MM.1S (cell line): ENCODE measurements around the gene UBE2D1.

Experiments used
- DNase-seq: peaks from one replicate; pipeline ENCODE4 v3.0.0-alpha.2; 2015
- H2AFZ ChIP-seq: fragments of 300-600 bp; sonication (generic); 2 replicates; pipeline ENCODE4 v1.6.0; 2016; ENCODE audit warnings: antibody characterized with exemption, low read length
- H3F3A ChIP-seq: fragments of 300-600 bp; sonication (generic); 2 replicates; pipeline ENCODE4 v1.6.1; 2016; ENCODE audit warnings: mild to moderate bottlenecking, antibody characterized with exemption, low read length, moderate library complexity, mixed read lengths; ENCODE audit not compliant: insufficient read depth
- H3K27ac ChIP-seq: fragments of 300-600 bp; sonication (generic); 2 replicates; pipeline ENCODE4 v1.5.1; 2016; ENCODE audit warnings: mild to moderate bottlenecking, low read length
- H3K27me3 ChIP-seq: fragments of 300-600 bp; sonication (generic); replicated peaks from 2 replicates; pipeline ENCODE4 v1.6.0; 2016; ENCODE audit warnings: low read length; ENCODE audit not compliant: insufficient read depth
- H3K36me3 ChIP-seq: fragments of 300-600 bp; sonication (generic); replicated peaks from 2 replicates; pipeline ENCODE4 v1.6.1; 2016; ENCODE audit warnings: mild to moderate bottlenecking, low read length, mixed read lengths; ENCODE audit not compliant: insufficient read depth
- H3K4me1 ChIP-seq: fragments of 300-600 bp; sonication (generic); 2 replicates; pipeline ENCODE4 v1.6.1; 2016; ENCODE audit warnings: low read length, mixed read lengths
- H3K4me2 ChIP-seq: fragments of 300-600 bp; sonication (generic); 2 replicates; pipeline ENCODE4 v1.6.0; 2016; ENCODE audit warnings: low read depth, low read length
- H3K4me3 ChIP-seq: fragments of 300-600 bp; sonication (generic); 2 replicates; pipeline ENCODE4 v1.5.1; 2016; ENCODE audit warnings: low read length, mixed read lengths
- H3K79me2 ChIP-seq: fragments of 300-600 bp; sonication (generic); 2 replicates; pipeline ENCODE4 v1.6.1; 2016; ENCODE audit warnings: mixed run types, low read length, mixed read lengths
- H3K9ac ChIP-seq: fragments of 300-600 bp; sonication (generic); 2 replicates; pipeline ENCODE4 v1.6.1; 2016; ENCODE audit warnings: low read length, mixed read lengths
- H3K9me2 ChIP-seq: fragments of 300-600 bp; sonication (generic); replicated peaks from 2 replicates; pipeline ENCODE4 v1.6.1; 2016; ENCODE audit warnings: mild to moderate bottlenecking, low read length, mixed read lengths; ENCODE audit not compliant: insufficient read depth
- H3K9me3 ChIP-seq: fragments of 300-600 bp; sonication (generic); replicated peaks from 2 replicates; pipeline ENCODE4 v1.6.1; 2016; ENCODE audit warnings: mild to moderate bottlenecking, low read length, mixed read lengths; ENCODE audit not compliant: insufficient read depth
- H4K20me1 ChIP-seq: fragments of 300-600 bp; sonication (generic); 2 replicates; pipeline ENCODE4 v1.6.1; 2016; ENCODE audit warnings: mild to moderate bottlenecking, low read length, moderate library complexity, mixed read lengths; ENCODE audit not compliant: insufficient read depth
- CTCF ChIP-seq: fragments of 300-600 bp; sonication (generic); IDR thresholded peaks from 2 replicates; pipeline ENCODE4 v1.5.1; 2016; ENCODE audit warnings: antibody characterized with exemption, low read length, mixed read lengths
- EZH2 ChIP-seq: fragments of 300-600 bp; sonication (generic); optimal IDR thresholded peaks from 2 replicates; pipeline ENCODE3; 2017; ENCODE audit warnings: low read depth, mild to moderate bottlenecking, antibody characterized with exemption, low read length, mixed read lengths
- EZH2phosphoT487 ChIP-seq: fragments of 300-600 bp; sonication (generic); IDR thresholded peaks from 2 replicates; pipeline ENCODE4 v1.6.1; 2018; ENCODE audit warnings: antibody characterized with exemption, low read length

Gene UBE2D1

DNA sequence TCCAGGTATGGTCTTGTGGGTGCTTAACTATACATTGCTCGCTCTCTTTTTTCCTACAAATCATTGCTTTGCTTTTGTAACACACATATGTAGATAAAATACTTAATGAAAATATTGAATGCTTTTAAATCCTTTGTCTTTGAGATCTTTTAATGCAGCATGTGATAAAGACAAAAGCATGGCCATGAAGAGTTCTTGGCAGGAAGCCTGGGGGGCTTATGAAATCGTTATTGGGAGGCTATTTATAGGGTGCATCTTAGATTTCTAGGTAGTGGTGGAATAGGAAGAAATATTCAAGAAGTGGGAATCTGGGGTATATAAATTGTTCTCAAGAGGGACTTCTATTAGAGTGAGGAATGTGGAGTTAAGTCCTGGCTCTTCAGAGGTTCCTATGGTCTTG, 21.9 kb downstream of the UBE2D1 start:
- Histone ChIP-seq H3K9me3 (no peaks in the 10 kb centered on the region), H3K27ac (no peak overlapping the region), H3K9me2 (no peaks in the 10 kb centered on the region), H3K9ac (no peak overlapping the region), H3K27me3 (no peaks in the 10 kb centered on the region), H3F3A (no peaks in the 10 kb centered on the region), H3K36me3 (no peaks in the 10 kb centered on the region), H3K4me3 (no peak overlapping the region), H3K79me2 (peaks cover 22% of the 10 kb centered on the region), H3K4me1 (no peaks in the 10 kb centered on the region), H4K20me1 (no peaks in the 10 kb centered on the region), H3K4me2 (no peak overlapping the region), H2AFZ (no peak overlapping the region)
- TF ChIP-seq EZH2phosphoT487 (no peak), CTCF (no peak), EZH2 (no peak)
- DNase-seq, result no peak

DNA sequence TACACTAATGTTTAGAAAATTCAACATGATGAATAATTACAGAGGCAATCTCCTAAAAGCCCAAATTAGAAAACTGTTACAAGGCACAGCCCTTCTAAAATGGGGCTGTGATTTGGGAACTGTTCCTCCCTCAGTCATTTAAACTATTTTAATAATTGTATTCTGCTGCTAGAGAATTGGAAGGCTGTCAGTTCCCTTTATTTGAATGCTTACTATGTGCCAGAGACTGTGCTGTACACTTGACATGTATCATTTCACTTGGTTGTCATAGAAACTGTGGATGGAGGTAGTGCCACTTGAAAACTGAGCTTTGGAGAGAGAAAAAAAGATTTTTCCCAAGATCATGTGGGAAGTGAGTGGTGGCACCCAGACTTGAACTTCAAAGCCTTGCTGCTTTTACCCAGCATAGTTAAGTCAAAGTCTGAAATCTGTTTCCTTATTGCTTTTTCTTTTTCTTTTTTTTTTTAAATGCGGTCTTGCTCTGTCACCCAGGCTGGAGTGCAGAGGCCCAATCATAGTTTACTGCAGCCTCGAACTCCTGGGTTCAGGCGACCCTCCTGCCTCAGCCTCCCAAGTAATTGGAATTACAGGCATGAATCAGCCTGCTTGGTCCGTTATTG, 23.6 kb downstream of the UBE2D1 start:
- Histone ChIP-seq H3K4me3 (no peak overlapping the region), H3F3A (no peaks in the 10 kb centered on the region), H3K4me2 (no peak overlapping the region), H3K9me2 (no peaks in the 10 kb centered on the region), H3K27me3 (no peaks in the 10 kb centered on the region), H3K4me1 (no peaks in the 10 kb centered on the region), H3K9ac (no peak overlapping the region), H3K9me3 (no peaks in the 10 kb centered on the region), H3K79me2 (peaks cover 14% of the 10 kb centered on the region; the same call in 1 of the 2 replicates), H3K27ac (no peak overlapping the region), H3K36me3 (no peaks in the 10 kb centered on the region), H2AFZ (no peak overlapping the region), H4K20me1 (no peaks in the 10 kb centered on the region)
- DNase-seq, result no peak
- TF ChIP-seq EZH2 (no peak), CTCF (no peak), EZH2phosphoT487 (no peak)

DNA sequence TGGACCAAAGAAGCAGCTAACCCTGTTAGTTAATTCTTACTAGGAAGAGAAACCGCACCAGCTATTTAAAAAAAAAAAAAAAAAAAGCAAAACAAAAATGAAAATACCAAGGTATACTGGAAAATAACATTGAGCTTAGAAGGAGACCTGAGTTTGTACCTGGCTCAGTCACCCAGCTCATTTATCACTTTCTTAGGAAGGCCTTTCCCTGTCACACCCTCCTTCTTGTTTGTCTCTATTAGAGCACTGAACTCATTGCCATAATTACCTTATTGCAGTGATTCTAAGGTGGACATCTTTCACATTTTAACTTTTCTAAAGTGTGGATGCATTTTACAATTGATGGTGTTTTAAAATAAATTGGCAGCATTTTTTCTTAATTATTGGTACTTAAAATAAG, 24.1 kb downstream of the UBE2D1 start:
- DNase-seq, result no peak
- H3K36me3 ChIP-seq, result no peaks in the 10 kb centered on the region
- no peak overlapping the region for H3K4me2 ChIP-seq
- H3K4me1 ChIP-seq, result no peaks in the 10 kb centered on the region
- no peaks in the 10 kb centered on the region for H4K20me1 ChIP-seq
- no peaks in the 10 kb centered on the region for H3K9me3 ChIP-seq
- H2AFZ ChIP-seq, result no peak overlapping the region
- H3K79me2 ChIP-seq, result peaks cover 11% of the 10 kb centered on the region; the same call in 1 of the 2 replicates
- no peaks in the 10 kb centered on the region for H3F3A ChIP-seq
- TF ChIP-seq EZH2 (no peak), EZH2phosphoT487 (no peak), CTCF (no peak)
- H3K27ac ChIP-seq, result no peak overlapping the region
- H3K9me2 ChIP-seq, result no peaks in the 10 kb centered on the region
- no peak overlapping the region for H3K4me3 ChIP-seq
- H3K9ac ChIP-seq, result no peak overlapping the region
- no peaks in the 10 kb centered on the region for H3K27me3 ChIP-seq
